ENCODE measurements around the gene PRKCA. TPM values are rescaled to one million over a fixed set of nuclear protein-coding genes. Genes with fewer than 3 reads are reported as not detected.

Gene PRKCA
- total and polyA plus RNA-seq, 2 donors from 2014 or later = 8.0 to 50.8 TPM

- Histone ChIP-seq H3K9ac (ENCODE audit: low read length in 3 of 3) (no peak overlapping the region), H3K4me3 (ENCODE audit: low read length in 3 of 3) (no peak overlapping the region), H3K27me3 (ENCODE audit: control insufficient read depth, insufficient read depth, low read length) (no peaks in the 10 kb centered on the region), H3K9me3 (ENCODE audit: control insufficient read depth in 2 of 3, insufficient read depth in 1 of 3, low read length in 3 of 3) (no peaks in the 10 kb centered on the region), H3K27ac (ENCODE audit: low read depth in 2 of 2, low read length in 2 of 2) (no peak overlapping the region), H3K36me3 (ENCODE audit: control insufficient read depth in 2 of 3, insufficient read depth in 3 of 3, low read length in 3 of 3) (no peaks in the 10 kb centered on the region), H3K4me1 (ENCODE audit: control insufficient read depth in 2 of 3, insufficient read depth in 2 of 3, low read depth in 1 of 3, low read length in 3 of 3) (peaks cover 0 to 2% (median 0%) of the 10 kb centered on the region in 3 donors)
- TF ChIP-seq CTCF (IDR thresholded peaks at IDR 0.05; ENCODE audit: borderline replicate concordance, extremely low read depth, insufficient read depth) = no peak
- DNase-seq (no peak), FAIRE-seq (no peak)
- intact Hi-C loops (cut with DNase I) = no loop called here
These were observed 287.5 kb downstream of the PRKCA start for GRCh38 chr17:66589892-66590291.

- H3K9me3 ChIP-seq (ENCODE audit: control insufficient read depth in 2 of 3, insufficient read depth in 1 of 3, low read length in 3 of 3) = no peaks in the 10 kb centered on the region
- H3K4me1 ChIP-seq (ENCODE audit: control insufficient read depth in 2 of 3, insufficient read depth in 2 of 3, low read depth in 1 of 3, low read length in 3 of 3) = peaks cover 0 to 2% (median 0%) of the 10 kb centered on the region in 3 donors
- FAIRE-seq (no peak), DNase-seq (peak in 1 of 5 donors; percentile 3)
- H3K4me3 ChIP-seq (ENCODE audit: low read length in 3 of 3) = no peak overlapping the region
- intact Hi-C loops (cut with DNase I) = no loop called here
- no peaks in the 10 kb centered on the region for H3K36me3 ChIP-seq (ENCODE audit: control insufficient read depth in 2 of 3, insufficient read depth in 3 of 3, low read length in 3 of 3)
- no peak overlapping the region for H3K27ac ChIP-seq (ENCODE audit: low read depth in 2 of 2, low read length in 2 of 2)
- no peak for TF ChIP-seq CTCF (IDR thresholded peaks at IDR 0.05; ENCODE audit: borderline replicate concordance, extremely low read depth, insufficient read depth)
- H3K27me3 ChIP-seq (ENCODE audit: control insufficient read depth, insufficient read depth, low read length) = no peaks in the 10 kb centered on the region
- H3K9ac ChIP-seq (ENCODE audit: low read length in 3 of 3) = no peak overlapping the region
These were observed 290.7 kb downstream of the PRKCA start for GRCh38 chr17:66593116-66593515.

GRCh38 chr17:66595893-66596292 is 293.5 kb downstream of the PRKCA start:
- FAIRE-seq (no peak), DNase-seq (no peak)
- no peak overlapping the region for H3K4me3 ChIP-seq (ENCODE audit: low read length in 3 of 3)
- H3K27me3 ChIP-seq (ENCODE audit: control insufficient read depth, insufficient read depth, low read length) = no peaks in the 10 kb centered on the region
- H3K9ac ChIP-seq (ENCODE audit: low read length in 3 of 3) = no peak overlapping the region
- intact Hi-C loops (cut with DNase I) = no loop called here
- H3K27ac ChIP-seq (ENCODE audit: low read depth in 2 of 2, low read length in 2 of 2) = no peak overlapping the region
- no peaks in the 10 kb centered on the region for H3K4me1 ChIP-seq (ENCODE audit: control insufficient read depth in 2 of 3, insufficient read depth in 2 of 3, low read depth in 1 of 3, low read length in 3 of 3)
- no peak for TF ChIP-seq CTCF (IDR thresholded peaks at IDR 0.05; ENCODE audit: borderline replicate concordance, extremely low read depth, insufficient read depth)
- H3K9me3 ChIP-seq (ENCODE audit: control insufficient read depth in 2 of 3, insufficient read depth in 1 of 3, low read length in 3 of 3) = no peaks in the 10 kb centered on the region
- no peaks in the 10 kb centered on the region for H3K36me3 ChIP-seq (ENCODE audit: control insufficient read depth in 2 of 3, insufficient read depth in 3 of 3, low read length in 3 of 3)
